DND-41 (cell line): ENCODE results near the gene CARMIL1.

ENCODE experiments used
- CTCF ChIP-seq: IDR thresholded peaks from 2 replicates; pipeline ENCODE4 v1.5.1; 2012; ENCODE audit warnings: borderline replicate concordance, low read length, moderate library complexity, mild to moderate bottlenecking; ENCODE audit not compliant: poor library complexity, severe bottlenecking; ENCODE audit errors: extremely low read depth
- EZH2 ChIP-seq: IDR thresholded peaks from 3 replicates; pipeline ENCODE4 v1.6.1; 2012; ENCODE audit warnings: borderline replicate concordance, low read depth, mild to moderate bottlenecking, moderate library complexity, low read length, inconsistent platforms; ENCODE audit not compliant: severe bottlenecking

- TF ChIP-seq CTCF (no peak), EZH2 (no peak)
Measured at GRCh38 chr6:25266456-25267100, 12.6 kb upstream of the CARMIL1 start.
